ENCODE data around the gene GAPDHS. TPM values are rescaled to one million over a fixed set of nuclear protein-coding genes. Genes with fewer than 3 reads are reported as not detected.

GAPDHS gene
- total and polyA plus RNA-seq, 2 of the 13 experiments (the other 11 are each of a cell fraction or from before 2014, with no cell fraction given): not detected

- TF ChIP-seq IKZF5 (CRISPR knock-in tag; IDR thresholded peaks at IDR 0.05) (peak; percentile 30; the same call in 1 of the 2 replicates), GABPB1 (CRISPR knock-in tag; IDR thresholded peaks at IDR 0.05) (no peak), ZNF724P (CRISPR knock-in tag; IDR thresholded peaks at IDR 0.05; ENCODE audit: borderline replicate concordance) (no peak), ZNF292 (CRISPR knock-in tag; IDR thresholded peaks at IDR 0.05; ENCODE audit: borderline replicate concordance, low read depth) (peak; percentile 89; the same call in 1 of the 2 replicates), ELK4 (CRISPR knock-in tag; IDR thresholded peaks at IDR 0.05; ENCODE audit: borderline replicate concordance) (no peak), NFKB2 (CRISPR knock-in tag; IDR thresholded peaks at IDR 0.05; ENCODE audit: borderline replicate concordance) (peak; percentile 62; the same call in 1 of the 2 replicates), ZNF7 (CRISPR knock-in tag; IDR thresholded peaks at IDR 0.05) (no peak), ZNF276 (CRISPR knock-in tag; IDR thresholded peaks at IDR 0.05; ENCODE audit: low read depth) (no peak), MED1 (CRISPR knock-in tag; IDR thresholded peaks at IDR 0.05) (peak; percentile 53; the same call in 1 of the 2 replicates), ZMYM3 (CRISPR knock-in tag; IDR thresholded peaks at IDR 0.05) (peak; percentile 64; the same call in 1 of the 2 replicates), CC2D1A (CRISPR knock-in tag; IDR thresholded peaks at IDR 0.05) (no peak), BCL3 (CRISPR knock-in tag; IDR thresholded peaks at IDR 0.05) (no peak), KAT2B (IDR thresholded peaks at IDR 0.05; ENCODE audit: borderline replicate concordance, low read depth, low read length) (no peak), ETS1 (CRISPR knock-in tag; IDR thresholded peaks at IDR 0.05) (no peak), ZNF616 (CRISPR knock-in tag; IDR thresholded peaks at IDR 0.05; ENCODE audit: low read depth) (no peak), SAP130 (CRISPR knock-in tag; IDR thresholded peaks at IDR 0.05; ENCODE audit: low read depth) (peak; percentile 53), CHD2 (IDR thresholded peaks at IDR 0.05; ENCODE audit: low read depth, low read length) (no peak), ZSCAN29 (CRISPR knock-in tag; conservative IDR thresholded peaks at IDR 0.05) (no peak), ZBTB33 (CRISPR knock-in tag; IDR thresholded peaks at IDR 0.05) (peak; percentile 45; the same call in 1 of the 2 replicates), TRIM22 (IDR thresholded peaks at IDR 0.05) (no peak)
Measured at GRCh38 chr19:35569281-35569781, 36.1 kb downstream of the GAPDHS start (continued).
